Esophagus mucosa (tissue), 1 donor: Measurements from ENCODE around the gene ARHGDIA. TPM values are rescaled to one million over a fixed set of nuclear protein-coding genes. Genes with fewer than 3 reads are reported as not detected.

ENCODE experiments used
- ATAC-seq: fragments of 200-7000 bp; cut with Tn5 transposase; one replicate; pipeline ENCODE4 v1.9.1; 2020
- total RNA-seq: library from RNA; stranded (reverse); gene quantifications from one replicate; pipeline ENCODE4 v1.2.4, GENCODE V29; 2023
- donor health status: DM: yes; HTN: yes; CAD: no.

Gene ARHGDIA
- total RNA-seq, 1 donor from 2014 or later, result 300 TPM

DNA sequence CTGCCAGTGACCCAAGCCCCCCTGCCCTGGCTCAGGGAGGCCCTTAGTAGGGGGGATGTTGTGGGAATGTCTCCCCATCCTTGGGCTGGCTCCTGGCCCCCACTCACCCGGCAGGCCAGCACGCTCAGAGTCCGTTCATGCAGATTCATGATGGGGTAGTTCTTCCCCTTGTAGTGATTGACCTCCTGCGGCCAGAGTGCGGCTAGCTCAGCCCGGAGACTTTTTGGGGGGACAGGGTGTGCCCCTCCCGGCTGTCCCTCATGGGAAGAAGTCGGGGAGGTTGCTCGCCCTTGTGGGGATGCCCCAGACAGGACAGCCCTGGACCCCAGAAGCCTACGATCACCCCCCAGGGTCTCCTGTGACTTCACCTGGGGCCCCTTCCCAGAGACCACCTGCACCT is 34.9 kb upstream of the ARHGDIA start:
- ATAC-seq, result no peak

GRCh38 chr17:81905424-81905875 is 34.3 kb upstream of the ARHGDIA start:
- no peak for ATAC-seq

DNA sequence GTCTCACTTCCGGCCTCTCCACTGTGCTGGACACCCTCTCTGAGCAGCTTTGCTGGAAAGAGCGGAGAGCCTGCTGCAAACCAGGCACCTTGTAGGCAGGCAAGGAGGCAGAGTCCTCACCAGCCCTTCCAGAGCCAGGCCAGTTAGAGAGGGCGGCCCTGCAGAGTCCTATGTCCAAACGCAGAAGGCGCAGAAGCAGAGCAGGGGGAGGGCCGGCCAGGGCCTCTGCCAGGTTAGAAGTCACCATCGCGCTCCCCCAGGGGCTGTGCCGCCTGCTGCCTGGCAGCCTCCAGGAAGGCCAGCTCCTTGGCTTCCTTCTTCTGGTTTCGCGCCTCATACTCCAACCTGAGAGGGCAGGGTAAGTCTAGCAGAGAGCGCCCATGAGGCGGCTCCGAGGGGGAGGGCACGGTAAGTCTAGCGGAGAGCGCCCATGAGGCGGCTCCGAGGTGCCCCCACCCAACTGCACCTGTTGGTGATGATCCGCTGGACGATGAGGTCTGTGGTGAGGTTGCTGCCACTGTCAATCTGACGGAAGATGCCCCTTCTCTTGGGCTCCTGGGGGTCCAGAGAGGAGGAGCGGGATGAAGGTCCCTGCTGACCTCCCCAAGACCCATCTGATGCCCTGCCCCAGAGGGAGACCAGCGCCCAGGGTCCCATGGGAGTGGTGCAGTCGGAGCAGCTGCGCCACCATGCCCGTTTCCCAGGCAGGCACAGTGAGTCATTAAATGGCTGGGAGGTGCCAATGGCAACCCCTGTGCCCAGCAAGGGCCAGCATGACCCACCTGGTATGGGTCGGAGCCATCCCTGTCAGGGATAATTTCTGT is 33.7 kb upstream of the ARHGDIA start:
- no peak for ATAC-seq

DNA sequence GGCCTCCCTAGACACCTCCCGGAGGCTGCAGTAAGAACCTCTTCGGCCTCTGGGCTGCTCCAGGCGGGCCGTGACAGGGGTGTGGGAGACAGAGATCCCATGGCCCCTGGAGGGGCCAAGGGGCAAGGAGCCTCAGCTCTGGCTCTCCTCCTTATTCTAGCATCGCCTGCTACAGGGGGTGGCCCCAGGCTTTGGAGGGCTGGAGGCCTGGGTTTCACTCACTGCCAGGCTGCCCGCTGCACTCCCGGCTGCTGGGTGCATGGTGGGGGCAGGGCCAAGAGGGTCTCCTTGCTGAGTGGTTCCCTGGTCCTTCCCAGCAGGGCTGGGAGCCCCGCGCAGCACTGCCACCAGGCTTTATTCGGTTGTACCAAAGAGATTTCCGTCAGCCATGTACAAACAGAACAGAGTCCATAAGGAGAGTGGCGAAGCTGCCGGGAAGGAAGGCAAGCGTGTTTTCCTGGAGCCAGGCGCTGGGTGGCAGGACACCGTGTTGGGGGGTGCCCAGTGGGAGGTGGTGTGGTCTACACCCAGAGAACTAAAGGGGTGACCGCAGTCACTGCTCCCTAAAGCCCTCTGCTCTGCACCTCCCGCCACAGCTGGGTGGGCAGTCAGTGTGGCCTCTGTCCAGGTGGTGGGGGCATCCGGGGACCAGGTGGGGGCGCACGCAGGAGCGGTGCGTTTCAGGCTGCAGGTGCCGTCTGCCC is 32.9 kb upstream of the ARHGDIA start:
- no peak for ATAC-seq

DNA sequence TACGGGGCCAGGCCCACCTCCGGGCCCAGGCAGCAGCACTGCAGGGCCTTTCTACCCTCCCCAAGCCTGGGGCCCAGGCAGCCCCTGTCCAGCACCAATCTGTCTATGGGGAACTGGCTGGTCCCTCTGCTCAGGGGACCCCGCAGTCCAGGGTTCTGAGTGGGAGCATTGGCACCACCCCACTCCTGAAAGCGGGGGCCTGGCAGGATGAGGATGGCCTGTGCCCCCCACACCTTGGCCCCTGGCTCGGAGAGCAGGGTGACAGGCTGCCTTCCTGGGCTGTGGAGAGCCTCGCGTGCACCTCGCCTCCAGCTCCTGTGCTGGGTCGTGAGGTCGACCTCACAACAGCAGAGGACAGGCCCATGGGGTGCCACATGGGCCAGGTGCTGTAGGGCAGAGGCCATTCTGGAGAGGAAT is 32.3 kb upstream of the ARHGDIA start:
- no peak for ATAC-seq

DNA sequence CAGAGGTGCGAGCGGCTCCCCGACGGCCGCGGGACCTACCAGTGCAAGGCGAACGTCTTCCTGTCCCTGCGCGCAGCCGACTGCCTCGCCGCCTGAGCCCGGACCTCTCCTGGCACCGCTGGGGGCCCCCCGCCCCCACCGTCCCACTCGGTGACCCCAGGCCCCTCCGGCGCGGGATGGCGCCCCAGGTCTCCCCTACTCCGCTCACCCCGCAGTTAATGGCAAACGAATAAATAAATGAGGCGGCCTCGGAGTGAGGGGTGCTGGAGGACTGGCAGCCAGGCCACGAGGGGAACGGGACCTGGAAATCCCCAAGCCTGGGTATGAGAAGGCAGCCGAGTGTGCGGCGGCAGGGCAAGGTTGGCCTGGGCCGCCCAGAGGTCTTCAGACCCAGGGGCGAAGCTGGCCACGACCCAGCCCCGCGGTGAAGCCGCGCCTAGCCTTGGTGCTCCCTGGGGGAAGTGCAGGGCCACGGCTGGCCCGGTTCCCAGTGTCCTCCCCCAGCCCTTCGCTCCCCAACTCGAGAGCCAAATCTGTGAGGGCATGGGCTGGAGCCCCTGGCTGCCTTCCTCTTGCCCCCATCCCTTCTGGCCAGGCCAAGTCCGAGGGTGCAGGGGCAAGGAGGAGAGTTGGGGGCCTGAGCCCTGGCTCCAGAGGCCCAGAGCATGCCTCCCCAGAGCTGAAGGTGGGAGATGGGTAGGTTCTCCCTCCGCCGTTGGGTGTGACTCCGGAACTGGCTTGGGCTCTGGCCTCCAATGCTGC is 31.7 kb upstream of the ARHGDIA start:
- peak; percentile 3 for ATAC-seq

- ATAC-seq, result peak; percentile 15
Measured at GRCh38 chr17:81902023-81902652, 31.0 kb upstream of the ARHGDIA start, which contains the start of gene NPB. NPB (plus strand) TSS chr17:81902238; CDS start chr17:81902278, 40 bp downstream.

DNA sequence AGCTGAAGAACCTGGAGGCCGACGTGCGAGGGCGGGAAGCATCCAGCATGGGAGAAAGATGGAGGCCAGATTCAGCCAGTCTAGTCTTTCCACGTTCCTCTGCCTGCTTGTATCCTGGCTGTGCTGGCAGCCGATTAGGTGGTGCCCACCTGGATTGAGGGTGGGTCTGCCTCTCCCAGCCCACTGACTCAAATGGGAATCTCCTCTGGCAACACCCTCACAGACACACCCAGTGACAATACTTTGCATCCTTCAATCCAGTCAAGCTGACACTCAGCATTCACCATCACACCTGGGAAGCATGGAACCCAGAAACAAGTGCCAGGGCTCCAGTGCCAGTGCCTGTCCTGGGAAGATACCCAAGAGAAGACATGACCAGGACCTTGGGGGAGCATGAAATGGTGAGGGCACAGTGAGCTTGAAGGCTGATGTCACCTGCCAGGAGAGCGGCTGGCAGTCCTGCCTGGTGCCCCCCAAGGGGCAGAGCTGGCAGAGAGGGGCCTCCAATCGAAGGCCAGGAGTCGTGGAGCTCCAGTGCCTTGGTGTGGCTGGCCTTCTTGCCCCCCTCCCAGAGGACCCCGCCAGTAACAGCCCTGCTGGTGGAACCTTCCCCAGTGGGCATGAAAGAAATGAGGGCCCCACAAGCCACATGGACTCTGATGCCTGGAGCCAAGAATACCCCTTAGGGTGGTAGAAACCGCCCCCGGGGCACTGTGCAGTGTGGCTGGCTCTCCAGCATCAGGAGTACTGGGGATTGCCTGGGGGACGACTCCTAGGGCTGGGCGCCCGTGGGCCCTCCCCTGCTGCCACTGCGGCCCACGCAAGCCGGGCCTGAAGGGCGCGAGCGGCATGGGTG is 30.3 kb upstream of the ARHGDIA start:
- ATAC-seq, result peak; percentile 1

DNA sequence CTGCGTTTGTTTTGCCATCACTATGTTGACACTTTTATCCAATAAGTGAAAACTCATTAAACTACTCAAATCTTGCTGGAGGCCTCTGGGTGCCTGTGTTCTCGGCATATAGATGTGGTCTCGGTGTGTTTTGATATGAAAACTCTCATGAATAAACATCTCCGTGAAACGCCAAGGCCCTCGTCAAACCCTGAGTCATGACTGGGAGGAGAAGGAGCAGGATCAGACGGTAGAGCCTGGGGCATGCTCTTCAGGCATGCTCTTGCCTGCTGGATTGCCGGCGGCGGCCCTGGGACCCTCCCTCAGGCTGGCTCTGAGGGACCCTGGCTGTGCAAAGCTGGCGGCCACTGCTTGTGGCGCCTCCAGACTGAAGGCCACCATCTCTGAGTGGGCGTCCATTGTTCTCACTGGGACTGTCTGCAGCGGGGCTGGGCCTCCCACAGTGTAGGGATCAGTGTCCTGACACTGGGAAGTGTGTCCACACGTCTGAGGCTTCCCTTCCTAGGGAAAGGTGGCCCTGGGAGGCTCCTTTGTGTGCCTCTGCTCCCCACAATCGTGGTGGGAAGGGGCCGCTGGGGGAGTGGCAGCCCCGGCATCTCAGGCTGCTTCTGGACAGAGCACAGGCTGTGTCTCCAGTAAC is 29.2 kb upstream of the ARHGDIA start:
- ATAC-seq, result peak; percentile 7

DNA sequence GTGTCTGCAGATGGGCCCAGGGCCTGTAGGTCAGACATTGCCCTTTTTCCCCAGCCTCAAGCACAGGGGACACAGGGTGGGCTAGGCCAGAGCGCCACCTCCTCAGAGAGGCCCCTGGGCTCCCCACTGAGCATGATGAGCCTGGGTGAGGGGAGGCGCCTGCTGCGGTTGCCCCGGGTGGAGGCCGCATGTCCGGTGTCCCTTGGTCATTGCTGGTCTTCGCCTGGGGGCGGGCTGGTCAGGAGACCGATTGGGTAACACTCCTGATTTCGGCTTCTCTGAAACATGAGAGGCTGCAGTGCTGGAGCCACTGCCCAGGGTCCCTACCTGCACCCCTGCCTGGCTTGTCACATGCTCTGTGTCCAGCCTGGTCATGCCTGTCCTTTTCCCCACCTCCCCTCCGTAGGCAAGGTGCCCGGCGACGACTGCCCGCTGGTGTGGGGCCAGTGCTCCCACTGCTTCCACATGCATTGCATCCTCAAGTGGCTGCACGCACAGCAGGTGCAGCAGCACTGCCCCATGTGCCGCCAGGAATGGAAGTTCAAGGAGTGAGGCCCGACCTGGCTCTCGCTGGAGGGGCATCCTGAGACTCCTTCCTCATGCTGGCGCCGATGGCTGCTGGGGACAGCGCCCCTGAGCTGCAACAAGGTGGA is 28.5 kb upstream of the ARHGDIA start:
- no peak for ATAC-seq

- ATAC-seq, result no peak
Measured at GRCh38 chr17:81898885-81899284, 27.7 kb upstream of the ARHGDIA start.

DNA sequence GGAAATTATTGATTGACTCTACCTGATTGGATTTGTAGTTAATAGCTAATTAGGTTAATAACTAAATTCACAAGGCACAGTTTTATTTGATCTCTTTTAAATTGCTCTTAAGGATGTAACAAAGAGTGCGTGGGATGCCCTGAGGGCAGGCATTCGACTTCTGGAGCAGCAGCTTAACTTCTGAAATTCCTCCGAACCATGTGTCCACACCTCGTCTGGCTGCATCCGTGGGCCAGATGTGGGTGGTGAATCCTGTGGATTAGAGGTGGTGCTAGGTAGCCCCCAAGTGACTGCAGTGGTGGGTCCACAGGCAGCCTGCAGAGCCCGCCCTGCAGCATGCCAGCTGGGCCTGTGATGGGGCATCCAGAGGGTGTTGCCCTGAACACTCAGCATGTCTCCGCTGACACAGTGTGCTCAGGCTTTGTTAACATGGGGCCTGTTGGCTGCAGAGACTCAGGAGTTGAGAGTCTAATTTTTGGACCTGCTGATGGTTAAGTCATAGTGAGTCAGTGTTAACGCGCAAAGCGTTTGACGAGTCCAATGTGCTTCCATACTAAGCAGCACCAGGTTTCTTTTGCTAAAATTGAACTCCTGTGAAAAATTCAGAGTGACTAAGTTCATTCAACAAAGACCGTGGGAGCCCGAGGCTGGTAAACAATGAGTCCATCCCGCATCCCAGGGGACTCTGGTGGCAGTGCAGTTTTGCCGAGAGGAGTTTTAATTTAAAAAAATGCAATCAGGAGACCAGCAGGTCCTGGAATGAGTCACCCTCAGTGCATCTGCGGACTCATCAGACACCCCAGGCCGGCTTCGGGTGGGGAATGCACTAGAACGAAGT is 27.1 kb upstream of the ARHGDIA start:
- peak; percentile 65 for ATAC-seq

- no peak for ATAC-seq
Measured at GRCh38 chr17:81895400-81895799, 24.3 kb upstream of the ARHGDIA start.

GRCh38 chr17:81891303-81891552 is 20.1 kb upstream of the ARHGDIA start:
- no peak for ATAC-seq

GRCh38 chr17:81890447-81891302 is 19.5 kb upstream of the ARHGDIA start:
- no peak for ATAC-seq

DNA sequence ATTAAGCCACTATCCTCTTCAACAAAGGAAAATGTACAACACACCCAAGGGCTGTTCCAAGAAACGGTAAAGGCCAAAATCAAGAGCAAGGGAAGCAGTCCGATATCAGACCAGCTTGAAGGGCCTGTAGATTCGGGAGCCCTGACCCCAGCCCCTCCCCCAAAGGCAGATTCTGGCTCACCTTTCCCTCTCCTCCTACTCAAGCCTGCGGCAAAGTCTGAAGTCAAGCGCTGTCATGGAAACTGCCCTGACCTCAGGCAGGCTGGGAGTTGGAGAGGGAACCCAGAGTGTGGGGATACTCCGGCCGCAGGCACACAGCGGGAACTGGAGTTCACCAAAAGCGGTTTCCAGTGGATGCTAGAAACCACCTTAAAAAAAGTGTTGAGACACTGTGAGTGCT is 18.5 kb upstream of the ARHGDIA start:
- ATAC-seq, result no peak

DNA sequence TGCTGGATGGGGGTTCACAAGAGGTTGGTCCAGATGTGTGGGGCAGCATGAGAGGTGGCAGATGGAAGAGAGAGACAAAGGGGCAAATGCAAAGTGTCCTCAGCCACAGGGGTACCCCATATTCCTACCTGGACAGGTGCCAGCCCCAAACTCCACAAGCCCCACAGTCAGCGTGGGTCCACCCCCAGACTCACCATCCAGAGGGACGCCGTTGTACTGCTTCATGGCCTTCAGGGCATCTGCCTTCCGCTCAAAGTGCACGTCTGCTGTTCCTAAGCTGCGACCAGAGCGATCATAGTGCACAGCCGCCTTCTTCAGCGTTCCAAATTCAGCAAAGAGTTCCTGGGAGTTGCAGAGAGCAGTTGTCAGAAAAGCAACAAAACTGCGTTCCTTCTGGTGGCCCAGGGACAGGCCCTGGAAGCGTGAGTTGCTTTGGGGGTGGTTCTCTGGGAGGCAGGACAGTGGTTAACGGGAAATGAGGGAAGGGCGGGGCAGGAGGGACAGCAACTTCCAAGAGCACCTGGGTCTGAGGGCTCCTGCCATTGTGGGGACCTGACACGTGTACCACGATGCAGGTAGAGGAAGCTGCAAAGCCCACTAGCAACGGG is 18.0 kb upstream of the ARHGDIA start:
- no peak for ATAC-seq
